GM21529 (cell line): ENCODE measurements around the gene TERT.
"Not testable (repeated sequence)": the region's sequence is repeated elsewhere in the genome, so short reads cannot be mapped to it uniquely, and the experiment has no call there.

Experiments
- ATAC-seq: cut with Tn5 transposase; IDR thresholded peaks from one replicate; pipeline ENCODE4 v1.9.1; 2021; ENCODE audit not compliant: unreplicated experiment

TERT gene

DNA sequence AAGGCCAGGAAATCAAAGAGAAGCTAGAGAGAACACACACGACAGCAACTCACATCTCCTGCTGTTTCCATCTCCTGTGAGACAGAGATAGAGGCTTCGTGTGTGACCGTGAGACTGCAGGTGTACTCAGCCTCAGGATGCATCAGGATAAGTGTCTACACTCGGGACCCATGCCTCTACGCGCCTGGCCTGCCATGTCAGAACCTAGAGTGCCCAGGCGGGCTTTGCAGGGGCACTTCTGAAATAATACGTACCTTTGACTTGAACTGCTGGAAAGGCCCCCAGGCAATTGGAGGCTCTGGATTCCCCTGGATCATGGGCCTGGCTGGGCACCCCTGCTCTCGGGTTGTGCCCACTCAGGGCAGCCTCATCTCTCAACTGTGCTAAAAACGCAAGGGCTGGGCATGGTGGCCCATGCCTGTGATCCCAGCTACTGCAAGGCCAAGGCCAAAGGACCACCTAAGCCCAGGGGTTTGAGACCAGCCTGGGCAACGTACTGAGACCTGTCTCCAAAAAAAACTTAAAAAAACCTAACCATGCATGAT, 37.1 kb upstream of the TERT start:
- ATAC-seq, result no peak

GRCh38 chr5:1330847-1331831, 36.3 kb upstream of the TERT start:
- ATAC-seq, result no peak

GRCh38 chr5:1330146-1330846, 35.4 kb upstream of the TERT start:
- no peak for ATAC-seq

GRCh38 chr5:1329111-1329579, 34.3 kb upstream of the TERT start:
- ATAC-seq, result no peak

GRCh38 chr5:1328237-1329110, 33.6 kb upstream of the TERT start:
- ATAC-seq, result not testable (repeated sequence)

- not testable (repeated sequence) for ATAC-seq
Measured at GRCh38 chr5:1326901-1327756, 32.3 kb upstream of the TERT start.

GRCh38 chr5:1326532-1326875, 31.6 kb upstream of the TERT start:
- not testable (repeated sequence) for ATAC-seq

DNA sequence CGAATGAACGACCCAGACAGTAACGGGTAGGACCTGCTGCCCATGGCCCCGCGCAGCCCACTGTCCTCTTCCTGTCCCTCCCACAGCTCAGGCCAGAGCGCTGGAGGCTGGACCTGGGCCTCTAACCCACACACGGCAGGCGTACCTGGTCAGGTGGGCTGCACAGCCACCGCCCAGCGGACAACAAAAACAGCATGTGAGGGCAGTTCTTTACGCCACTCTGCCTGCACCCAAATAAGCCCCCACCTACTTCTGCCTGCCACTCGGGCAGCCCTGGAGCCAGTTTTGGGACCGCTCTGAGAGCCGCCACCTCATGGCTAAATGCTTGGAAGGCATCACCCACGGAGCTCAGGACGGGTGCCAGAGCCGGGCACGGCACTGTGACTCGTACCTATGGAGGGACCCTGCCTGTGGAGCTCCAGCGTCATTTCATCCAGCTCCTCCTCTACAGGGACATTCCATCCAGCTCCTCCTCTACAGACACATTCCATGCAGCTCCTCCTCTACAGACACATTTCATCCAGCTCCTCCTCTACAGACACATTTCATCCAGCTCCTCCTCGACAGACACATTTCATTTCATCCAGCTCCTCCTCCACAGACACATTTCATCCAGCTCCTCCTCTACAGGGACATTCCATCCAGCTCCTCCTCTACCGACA, 31.1 kb upstream of the TERT start:
- no peak for ATAC-seq

GRCh38 chr5:1325191-1325741, 30.4 kb upstream of the TERT start:
- ATAC-seq, result no peak

DNA sequence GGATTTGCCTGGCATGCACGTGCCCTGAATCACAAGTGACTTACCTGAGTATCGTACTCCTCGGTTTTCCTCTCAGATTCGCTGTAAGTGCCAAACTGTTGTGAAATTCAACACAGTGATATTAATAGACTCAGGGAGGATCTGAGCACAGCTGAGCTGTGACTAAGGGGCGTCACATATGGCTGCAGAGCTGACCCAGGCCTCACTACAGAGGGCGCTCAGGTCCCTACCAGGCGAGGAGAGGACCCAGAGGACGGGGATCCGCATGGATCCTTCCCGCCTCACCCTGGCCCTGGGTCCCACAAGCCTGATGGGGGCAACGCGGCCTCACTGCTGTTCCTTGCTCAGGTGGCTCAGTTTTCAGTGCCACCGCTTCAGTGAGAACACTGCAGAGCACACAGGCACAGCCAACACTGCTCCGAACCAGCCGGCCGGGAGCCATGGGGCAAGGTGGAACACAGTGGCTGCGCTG, 29.9 kb upstream of the TERT start:
- ATAC-seq, result no peak

DNA sequence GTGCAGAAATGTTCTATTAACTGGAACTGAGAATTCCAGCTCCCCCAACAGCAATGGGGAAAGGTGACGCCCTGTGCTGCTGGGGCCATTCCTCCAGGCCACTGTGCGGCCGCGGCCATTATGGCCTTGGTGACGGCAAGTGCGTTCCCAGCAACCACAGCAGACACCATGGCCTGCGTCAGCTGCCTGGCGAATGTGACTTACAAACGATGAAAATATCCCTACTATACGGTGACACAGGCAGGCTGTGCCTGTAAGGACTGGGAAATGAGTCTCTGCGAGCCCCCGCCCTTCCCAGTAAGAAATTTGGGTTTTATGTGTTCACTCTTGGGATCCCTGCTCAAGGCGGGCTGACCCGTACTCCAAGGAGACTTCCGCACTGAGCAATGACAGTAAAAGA, 29.4 kb upstream of the TERT start:
- ATAC-seq, result no peak

DNA sequence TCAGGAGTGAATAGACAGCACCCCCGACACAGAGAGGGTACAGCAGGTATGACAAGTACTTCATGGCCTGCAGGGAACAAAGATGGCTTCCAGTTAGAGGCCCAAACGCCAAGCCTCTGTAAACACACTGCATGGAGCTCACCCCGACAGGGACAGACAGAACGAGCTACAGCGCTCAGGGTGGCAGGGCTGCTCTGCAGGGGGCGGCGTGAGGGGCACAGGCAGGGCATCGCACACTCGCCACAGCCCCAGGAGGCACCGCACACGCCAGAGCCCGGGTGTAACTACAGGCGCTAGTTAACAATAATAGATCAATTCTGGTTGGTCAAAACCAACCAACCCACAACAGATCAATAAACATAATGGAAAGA, 28.9 kb upstream of the TERT start:
- ATAC-seq, result no peak

DNA sequence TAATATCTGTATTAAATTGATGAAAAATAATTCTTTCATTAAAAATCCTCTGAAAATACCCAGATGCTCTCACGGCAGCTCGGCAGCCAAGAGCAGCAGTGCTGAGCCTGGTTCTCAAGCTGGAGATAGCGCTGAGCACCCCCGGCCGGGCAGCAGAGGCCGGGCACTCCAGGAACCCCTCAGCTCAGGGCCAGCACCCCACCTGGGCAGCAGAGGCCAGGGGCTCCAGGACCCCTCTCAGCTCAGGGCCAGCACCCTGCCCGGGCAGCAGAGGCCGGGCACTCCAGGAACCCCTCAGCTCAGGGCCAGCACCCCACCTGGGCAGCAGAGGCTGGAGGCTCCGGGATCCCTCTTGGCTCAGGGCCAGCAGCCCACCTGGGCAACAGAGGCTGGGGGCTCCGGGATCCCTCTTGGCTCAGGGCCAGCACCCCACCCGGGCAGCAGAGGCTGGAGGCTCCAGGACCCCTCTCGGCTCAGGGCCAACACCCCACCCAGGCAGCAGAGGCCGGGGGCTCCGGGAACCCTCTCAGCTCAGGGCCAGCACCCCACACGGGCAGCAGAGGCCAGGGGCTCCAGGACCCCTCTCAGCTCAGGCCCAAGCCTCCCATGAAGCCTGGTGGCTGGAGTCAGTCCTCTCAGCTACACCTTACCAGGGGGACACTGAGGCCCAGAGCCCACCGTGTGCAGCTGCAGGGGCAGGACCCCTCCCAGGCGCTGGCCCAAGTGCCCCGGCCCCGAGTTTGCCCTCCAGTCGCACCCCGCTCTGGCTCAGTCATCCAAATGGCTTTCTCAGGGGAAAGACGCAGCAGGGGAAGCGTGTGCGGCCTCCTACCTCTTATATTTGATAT, 28.3 kb upstream of the TERT start:
- no peak for ATAC-seq

GRCh38 chr5:1322036-1322900, 27.4 kb upstream of the TERT start:
- ATAC-seq, result no peak

DNA sequence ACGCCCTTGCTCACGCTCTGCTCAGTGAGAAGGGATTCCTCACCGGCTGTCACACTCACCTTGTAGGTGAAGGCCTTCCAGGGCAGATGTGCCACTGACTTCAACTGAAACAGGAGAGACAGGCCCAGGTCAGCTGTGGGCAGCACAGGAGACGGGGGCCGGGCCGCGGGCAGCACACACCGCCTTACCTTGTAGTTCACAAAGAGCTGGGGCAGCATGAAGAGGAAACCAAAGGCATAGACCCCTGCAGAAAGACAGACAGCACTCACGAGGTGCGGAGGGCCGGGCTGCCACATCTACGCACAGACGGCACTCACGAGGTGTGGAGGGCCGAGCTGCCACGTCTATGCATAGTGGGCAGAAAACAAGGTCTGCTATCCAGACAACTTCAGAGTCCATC, 26.7 kb upstream of the TERT start:
- no peak for ATAC-seq

GRCh38 chr5:1320436-1321344, 25.8 kb upstream of the TERT start:
- ATAC-seq, result no peak
